Measurements from ENCODE around the gene PAK1. TPM values are rescaled to one million over a fixed set of nuclear protein-coding genes. Genes with fewer than 3 reads are reported as not detected.

Gene PAK1
- total and polyA plus RNA-seq, 9 of the 15 experiments (the other 6 are each of a cell fraction or from before 2014, with no cell fraction given), result 0.52 to 11.7 (median 1.9) TPM

DNA sequence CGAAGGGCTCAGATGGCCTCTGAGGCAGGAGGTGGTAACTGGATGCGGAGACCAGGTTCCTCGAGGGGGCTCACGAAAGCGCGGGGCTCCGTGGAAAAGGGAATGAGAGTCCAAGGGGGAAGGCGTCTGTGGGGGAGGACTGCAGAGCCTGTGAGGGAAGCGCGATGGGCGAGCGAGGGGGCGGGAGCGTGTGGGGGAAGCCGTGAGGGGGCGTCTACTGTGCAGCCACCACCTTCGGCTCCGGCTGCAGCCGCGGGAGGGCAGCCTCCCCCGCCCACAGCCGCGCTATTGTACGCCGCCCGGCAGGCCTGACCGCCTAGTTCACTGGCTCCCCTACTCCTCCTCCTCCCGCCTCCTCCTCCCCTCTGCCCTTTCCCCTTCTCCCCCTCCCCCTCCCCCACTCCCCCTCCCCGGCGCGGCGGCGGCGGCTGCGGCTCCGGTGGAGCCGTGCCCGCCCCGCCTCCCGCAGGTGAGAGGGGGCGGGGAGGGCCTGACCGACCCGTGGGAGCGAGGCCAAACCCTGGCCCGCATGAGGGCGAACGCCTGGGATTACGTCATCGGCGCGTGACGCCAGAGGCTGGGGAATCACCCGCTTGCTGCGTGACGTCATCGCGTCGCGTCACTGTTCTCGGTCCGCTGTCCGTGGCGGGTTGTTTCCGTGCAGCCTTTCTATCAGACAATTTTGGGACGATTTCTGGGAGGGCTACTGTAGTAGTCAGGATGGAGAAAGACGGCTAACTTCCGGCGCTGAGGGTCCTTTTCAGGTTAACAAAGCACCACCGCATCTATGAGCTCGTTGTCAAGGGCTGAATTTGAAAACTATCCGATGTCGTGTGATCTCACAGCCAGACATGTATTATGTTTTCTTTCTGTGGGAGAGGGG lies at the start of gene PAK1 (continued):
- no peak for TF ChIP-seq POLR2H (tag; IDR thresholded peaks at IDR 0.05; ENCODE audit: low read depth)
- TF ChIP-seq, protein P1, sequence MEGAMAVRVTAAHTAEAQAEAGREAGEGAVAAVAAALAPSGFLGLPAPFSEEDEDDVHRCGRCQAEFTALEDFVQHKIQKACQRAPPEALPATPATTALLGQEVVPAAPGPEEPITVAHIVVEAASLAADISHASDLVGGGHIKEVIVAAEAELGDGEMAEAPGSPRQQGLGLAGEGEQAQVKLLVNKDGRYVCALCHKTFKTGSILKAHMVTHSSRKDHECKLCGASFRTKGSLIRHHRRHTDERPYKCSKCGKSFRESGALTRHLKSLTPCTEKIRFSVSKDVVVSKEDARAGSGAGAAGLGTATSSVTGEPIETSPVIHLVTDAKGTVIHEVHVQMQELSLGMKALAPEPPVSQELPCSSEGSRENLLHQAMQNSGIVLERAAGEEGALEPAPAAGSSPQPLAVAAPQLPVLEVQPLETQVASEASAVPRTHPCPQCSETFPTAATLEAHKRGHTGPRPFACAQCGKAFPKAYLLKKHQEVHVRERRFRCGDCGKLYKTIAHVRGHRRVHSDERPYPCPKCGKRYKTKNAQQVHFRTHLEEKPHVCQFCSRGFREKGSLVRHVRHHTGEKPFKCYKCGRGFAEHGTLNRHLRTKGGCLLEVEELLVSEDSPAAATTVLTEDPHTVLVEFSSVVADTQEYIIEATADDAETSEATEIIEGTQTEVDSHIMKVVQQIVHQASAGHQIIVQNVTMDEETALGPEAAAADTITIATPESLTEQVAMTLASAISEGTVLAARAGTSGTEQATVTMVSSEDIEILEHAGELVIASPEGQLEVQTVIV (CRISPR knock-in tag; IDR thresholded peaks at IDR 0.05; ENCODE audit: borderline replicate concordance), result no peak
- TF ChIP-seq CTBP1 (IDR thresholded peaks at IDR 0.05; ENCODE audit: borderline replicate concordance), result peak; percentile 78; the same call in 1 of the 2 replicates
- no peak for TF ChIP-seq POLR2AphosphoS2 (IDR thresholded peaks at IDR 0.05; ENCODE audit: low read length)
- TF ChIP-seq JUN (IDR thresholded peaks at IDR 0.05; ENCODE audit: borderline replicate concordance, low read depth, low read length), result peak; percentile 99
- TF ChIP-seq JUN (CRISPR knock-in tag; IDR thresholded peaks at IDR 0.05; ENCODE audit: borderline replicate concordance), result peak; percentile 82; the same call in 1 of the 2 replicates
- TF ChIP-seq GABPB1 (CRISPR knock-in tag; IDR thresholded peaks at IDR 0.05), result peak; percentile 89
- no peak for TF ChIP-seq ID3 (CRISPR knock-in tag; IDR thresholded peaks at IDR 0.05)
- TF ChIP-seq ID3 (tag; IDR thresholded peaks at IDR 0.05), result peak; percentile 60; the same call in 1 of the 2 replicates
- TF ChIP-seq ZNF232 (CRISPR knock-in tag; IDR thresholded peaks at IDR 0.05), result no peak
- peak; percentile 51 to 68; a peak in 2 of 4 replicates for TF ChIP-seq MNT (conservative IDR thresholded peaks at IDR 0.05)
- peak; percentile 89; the same call in 1 of the 2 replicates for TF ChIP-seq MTA1 (IDR thresholded peaks at IDR 0.05; ENCODE audit: borderline replicate concordance)
- no peak for TF ChIP-seq HNRNPH1 (optimal IDR thresholded peaks at IDR 0.05; ENCODE audit: low read depth, low read length)
- peak; percentile 99 for TF ChIP-seq TARDBP (IDR thresholded peaks at IDR 0.05)
- no peak for TF ChIP-seq HDAC2 (IDR thresholded peaks at IDR 0.05)
- TF ChIP-seq TRIM24 (IDR thresholded peaks at IDR 0.05), result no peak
- TF ChIP-seq, protein P2, sequence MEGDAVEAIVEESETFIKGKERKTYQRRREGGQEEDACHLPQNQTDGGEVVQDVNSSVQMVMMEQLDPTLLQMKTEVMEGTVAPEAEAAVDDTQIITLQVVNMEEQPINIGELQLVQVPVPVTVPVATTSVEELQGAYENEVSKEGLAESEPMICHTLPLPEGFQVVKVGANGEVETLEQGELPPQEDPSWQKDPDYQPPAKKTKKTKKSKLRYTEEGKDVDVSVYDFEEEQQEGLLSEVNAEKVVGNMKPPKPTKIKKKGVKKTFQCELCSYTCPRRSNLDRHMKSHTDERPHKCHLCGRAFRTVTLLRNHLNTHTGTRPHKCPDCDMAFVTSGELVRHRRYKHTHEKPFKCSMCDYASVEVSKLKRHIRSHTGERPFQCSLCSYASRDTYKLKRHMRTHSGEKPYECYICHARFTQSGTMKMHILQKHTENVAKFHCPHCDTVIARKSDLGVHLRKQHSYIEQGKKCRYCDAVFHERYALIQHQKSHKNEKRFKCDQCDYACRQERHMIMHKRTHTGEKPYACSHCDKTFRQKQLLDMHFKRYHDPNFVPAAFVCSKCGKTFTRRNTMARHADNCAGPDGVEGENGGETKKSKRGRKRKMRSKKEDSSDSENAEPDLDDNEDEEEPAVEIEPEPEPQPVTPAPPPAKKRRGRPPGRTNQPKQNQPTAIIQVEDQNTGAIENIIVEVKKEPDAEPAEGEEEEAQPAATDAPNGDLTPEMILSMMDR (IDR thresholded peaks at IDR 0.05 in 2 of 3, conservative IDR thresholded peaks at IDR 0.05 in 1 of 3; ENCODE audit: insufficient read depth in 2 of 3, low read depth in 1 of 3, low read length in 3 of 3), result peak in 2 of 3 experiments; percentile 48 to 67; a peak in 4 of 6 replicates
